Measurements from ENCODE around the gene AOPEP. TPM values are rescaled to one million over a fixed set of nuclear protein-coding genes. Genes with fewer than 3 reads are reported as not detected.

The AOPEP gene
- total RNA-seq, 6 experiments from 2014 or later: 36.6 to 110 (median 63.3) TPM

DNA sequence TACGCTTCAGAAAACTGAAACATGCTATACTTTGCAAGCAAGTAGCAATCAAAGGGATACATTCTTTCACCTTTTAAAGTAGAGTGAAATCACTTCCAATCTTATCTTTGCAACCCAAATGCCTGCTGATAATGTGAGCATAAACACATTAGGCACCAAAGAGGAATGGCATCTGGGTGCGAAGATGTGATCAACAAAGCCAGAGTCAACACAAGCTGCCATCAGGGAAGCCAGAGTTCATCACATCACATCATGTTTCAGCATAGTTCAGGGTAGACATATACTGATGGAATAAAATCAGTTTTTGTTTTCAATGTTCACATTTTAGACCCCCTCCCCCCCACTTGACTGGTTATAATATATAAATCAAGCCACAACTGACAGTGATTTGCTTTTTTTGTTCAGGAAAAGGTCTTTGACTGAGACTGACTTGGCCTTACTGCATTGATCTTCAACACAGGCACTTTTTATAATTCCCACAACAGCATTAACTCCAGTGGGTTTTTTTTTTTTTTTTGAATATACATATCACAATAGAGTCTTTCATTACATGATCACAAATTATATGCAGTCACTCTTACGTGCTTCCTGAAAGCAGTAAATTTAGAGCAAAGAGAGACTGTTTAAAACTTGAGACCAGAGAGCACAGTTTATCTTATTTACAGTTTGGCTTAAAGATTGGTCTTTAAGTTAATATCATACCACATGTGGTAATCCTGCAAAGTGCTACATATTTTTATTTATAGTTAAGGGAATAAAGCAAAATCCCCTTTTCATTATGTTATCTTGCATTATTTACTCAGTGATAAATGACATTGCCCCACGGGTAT, 20.3 kb downstream of the AOPEP start:
- H3K36me3 ChIP-seq: no peaks in the 10 kb centered on the region
- H3K27me3 ChIP-seq: no peaks in the 10 kb centered on the region
- no peak overlapping the region for H3K4me3 ChIP-seq
- no peak overlapping the region for H3K27ac ChIP-seq
- DNase-seq (no peak), ATAC-seq (no peak)
- 90% methylated on average over 4 of the region's 4 CpGs for WGBS (ENCODE audit: insufficient coverage, low coverage, low lambda C conversion rate, missing lambda C conversion rate)
- intact Hi-C loops (cut with DNase I): no loop called here
- peaks cover 0 to 9% (median 2%) of the 10 kb centered on the region in 4 donors for H3K9me3 ChIP-seq
- peaks cover 0 to 15% (median 3%) of the 10 kb centered on the region in 4 donors for H3K4me1 ChIP-seq
- TF ChIP-seq POLR2A (IDR thresholded peaks at IDR 0.05): no peak
- TF ChIP-seq, protein P1, sequence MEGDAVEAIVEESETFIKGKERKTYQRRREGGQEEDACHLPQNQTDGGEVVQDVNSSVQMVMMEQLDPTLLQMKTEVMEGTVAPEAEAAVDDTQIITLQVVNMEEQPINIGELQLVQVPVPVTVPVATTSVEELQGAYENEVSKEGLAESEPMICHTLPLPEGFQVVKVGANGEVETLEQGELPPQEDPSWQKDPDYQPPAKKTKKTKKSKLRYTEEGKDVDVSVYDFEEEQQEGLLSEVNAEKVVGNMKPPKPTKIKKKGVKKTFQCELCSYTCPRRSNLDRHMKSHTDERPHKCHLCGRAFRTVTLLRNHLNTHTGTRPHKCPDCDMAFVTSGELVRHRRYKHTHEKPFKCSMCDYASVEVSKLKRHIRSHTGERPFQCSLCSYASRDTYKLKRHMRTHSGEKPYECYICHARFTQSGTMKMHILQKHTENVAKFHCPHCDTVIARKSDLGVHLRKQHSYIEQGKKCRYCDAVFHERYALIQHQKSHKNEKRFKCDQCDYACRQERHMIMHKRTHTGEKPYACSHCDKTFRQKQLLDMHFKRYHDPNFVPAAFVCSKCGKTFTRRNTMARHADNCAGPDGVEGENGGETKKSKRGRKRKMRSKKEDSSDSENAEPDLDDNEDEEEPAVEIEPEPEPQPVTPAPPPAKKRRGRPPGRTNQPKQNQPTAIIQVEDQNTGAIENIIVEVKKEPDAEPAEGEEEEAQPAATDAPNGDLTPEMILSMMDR (IDR thresholded peaks at IDR 0.05): no peak

DNA sequence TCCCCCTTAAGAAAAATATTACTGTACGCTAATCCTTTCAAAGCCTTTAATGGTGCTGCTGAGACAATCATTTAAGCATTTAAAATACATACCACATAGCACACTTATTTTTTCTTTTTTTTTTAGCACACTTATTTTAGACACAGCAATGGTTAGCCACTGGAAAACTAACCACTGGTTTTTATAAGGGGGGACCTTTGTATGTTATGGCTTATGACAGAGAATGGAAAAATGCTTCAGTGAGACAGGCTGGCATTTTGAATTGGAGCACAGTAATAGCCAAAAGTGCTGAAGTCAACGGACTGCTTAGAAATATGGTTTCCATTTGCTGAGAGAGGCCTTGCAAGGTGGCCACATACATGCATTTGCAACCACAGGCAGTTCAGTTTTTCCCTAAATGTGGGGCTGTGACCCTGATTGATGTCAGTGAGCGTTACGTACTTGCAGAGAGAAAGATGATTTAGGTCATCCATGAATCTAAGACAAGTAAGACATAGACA, 28.5 kb downstream of the AOPEP start:
- no peaks in the 10 kb centered on the region for H3K27me3 ChIP-seq
- no peaks in the 10 kb centered on the region for H3K4me1 ChIP-seq
- peaks cover 0 to 1% (median 0%) of the 10 kb centered on the region in 4 donors for H3K9me3 ChIP-seq
- WGBS (ENCODE audit: insufficient coverage, low coverage, low lambda C conversion rate, missing lambda C conversion rate): 94% methylated on average over 4 of the region's 4 CpGs
- intact Hi-C loops (cut with DNase I): no loop called here
- no peak overlapping the region for H3K4me3 ChIP-seq
- ATAC-seq (no peak), DNase-seq (no peak)
- TF ChIP-seq POLR2A (IDR thresholded peaks at IDR 0.05): no peak
- TF ChIP-seq, protein P1 (IDR thresholded peaks at IDR 0.05): no peak
- H3K27ac ChIP-seq: no peak overlapping the region
- no peaks in the 10 kb centered on the region for H3K36me3 ChIP-seq

DNA sequence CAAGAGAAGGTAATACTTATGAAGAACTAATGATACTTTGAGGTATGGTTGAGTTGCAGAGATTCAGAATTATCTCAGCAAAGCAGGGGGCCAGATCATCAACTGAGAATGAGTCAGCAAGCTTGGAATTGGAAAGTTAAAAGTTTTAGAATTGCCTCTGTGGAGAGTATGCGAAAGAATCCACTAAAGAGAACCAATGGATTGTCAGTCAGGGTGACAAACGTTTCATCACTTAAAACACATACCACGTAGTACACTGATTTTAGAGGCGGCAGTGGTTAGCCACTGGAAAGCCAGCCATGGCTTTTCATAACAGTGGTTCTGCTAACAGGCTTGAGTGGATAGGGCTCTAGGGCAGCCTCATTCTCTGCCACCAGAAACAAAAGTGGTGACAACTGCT, 30.7 kb downstream of the AOPEP start:
- intact Hi-C loops (cut with DNase I): no loop called here
- H3K36me3 ChIP-seq: no peaks in the 10 kb centered on the region
- TF ChIP-seq, protein P1 (IDR thresholded peaks at IDR 0.05): no peak
- TF ChIP-seq POLR2A (IDR thresholded peaks at IDR 0.05): no peak
- DNase-seq (no peak), ATAC-seq (no peak)
- WGBS (ENCODE audit: insufficient coverage, low coverage, low lambda C conversion rate, missing lambda C conversion rate): 83% methylated on average over 3 of the region's 4 CpGs
- H3K4me1 ChIP-seq: no peaks in the 10 kb centered on the region
- H3K27me3 ChIP-seq: no peaks in the 10 kb centered on the region
- H3K4me3 ChIP-seq: no peak overlapping the region
- H3K9me3 ChIP-seq: no peaks in the 10 kb centered on the region
- H3K27ac ChIP-seq: no peak overlapping the region

DNA sequence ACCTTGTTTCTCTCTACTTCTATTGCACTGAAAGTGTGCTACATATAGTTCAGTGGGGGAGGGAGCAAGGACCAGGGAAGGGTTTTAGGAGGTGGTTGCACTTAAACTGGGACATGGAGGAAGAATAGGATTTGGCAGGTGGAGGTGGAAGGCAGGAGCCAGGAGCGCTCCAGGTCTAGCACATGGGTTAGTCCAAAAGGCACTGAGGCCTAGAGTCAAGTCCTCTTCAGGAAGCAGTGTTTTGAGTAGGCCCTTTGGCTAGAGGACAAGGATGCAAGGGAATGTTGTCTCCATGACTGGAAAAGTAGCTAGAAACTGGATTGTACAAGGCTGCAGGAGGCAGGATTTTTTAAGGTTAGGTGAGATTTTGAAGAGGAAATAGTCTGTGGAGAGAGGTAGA, 31.5 kb downstream of the AOPEP start:
- WGBS (ENCODE audit: insufficient coverage, low coverage, low lambda C conversion rate, missing lambda C conversion rate): 100% methylated on average over 1 of the region's 1 CpG
- intact Hi-C loops (cut with DNase I): no loop called here
- Histone ChIP-seq H3K27ac (no peak overlapping the region), H3K36me3 (no peaks in the 10 kb centered on the region), H3K4me3 (no peak overlapping the region), H3K9me3 (no peaks in the 10 kb centered on the region), H3K27me3 (no peaks in the 10 kb centered on the region), H3K4me1 (no peaks in the 10 kb centered on the region)
- ATAC-seq (no peak), DNase-seq (no peak)
- TF ChIP-seq, protein P1 (IDR thresholded peaks at IDR 0.05): no peak
- no peak for TF ChIP-seq POLR2A (IDR thresholded peaks at IDR 0.05)
